ENCODE measurements around the gene UTP20. TPM values are rescaled to one million over a fixed set of nuclear protein-coding genes. Genes with fewer than 3 reads are reported as not detected.
"Not testable (repeated sequence)": the region's sequence is repeated elsewhere in the genome, so short reads cannot be mapped to it uniquely, and the experiment has no call there.

UTP20 gene
- total RNA-seq, 1 donor from 2014 or later: 16.3 TPM

DNA sequence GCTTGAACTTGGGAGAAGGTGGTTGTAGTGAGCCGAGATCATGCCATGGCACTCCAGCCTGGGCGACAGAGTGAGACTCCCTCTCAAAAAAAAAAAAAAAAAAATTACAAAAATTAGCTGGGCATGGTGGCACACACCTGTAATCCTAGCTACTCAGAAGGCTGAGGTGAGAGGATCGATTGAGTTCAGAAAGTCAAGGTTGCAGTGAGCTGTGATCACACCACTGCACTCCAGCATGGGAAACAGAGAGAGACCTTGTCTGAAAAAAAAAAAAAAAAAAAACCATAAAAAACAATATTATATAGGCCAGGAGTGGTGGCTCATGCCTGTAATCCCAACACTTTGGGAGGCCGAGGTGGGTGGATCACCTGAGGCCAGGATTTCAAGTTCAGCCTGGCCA, 142.2 kb downstream of the UTP20 start:
- not testable (repeated sequence) for FAIRE-seq; DNase-seq (ENCODE audit: low spot score in 2 of 2)

DNA sequence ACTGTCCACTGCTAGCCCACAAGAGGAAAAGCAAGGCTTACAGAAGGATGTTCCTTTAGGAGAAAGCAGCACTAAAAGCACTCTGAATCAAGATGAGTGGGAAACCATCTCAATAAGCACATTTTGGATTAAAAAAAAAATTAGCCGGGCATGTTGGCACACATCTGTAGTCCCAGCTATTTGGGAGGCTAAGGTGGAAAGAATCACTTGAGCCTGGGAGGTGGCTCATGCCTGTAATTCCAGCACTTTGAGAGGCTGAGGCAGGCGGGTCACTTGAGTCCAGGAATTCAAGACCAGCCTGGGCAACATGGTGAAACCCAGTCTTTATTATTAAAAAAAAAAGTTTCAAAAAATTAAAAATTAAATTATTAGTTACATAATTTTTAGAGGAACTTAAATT, 144.7 kb downstream of the UTP20 start:
- FAIRE-seq: no peak
- no peak for DNase-seq (ENCODE audit: low spot score in 2 of 2)

DNA sequence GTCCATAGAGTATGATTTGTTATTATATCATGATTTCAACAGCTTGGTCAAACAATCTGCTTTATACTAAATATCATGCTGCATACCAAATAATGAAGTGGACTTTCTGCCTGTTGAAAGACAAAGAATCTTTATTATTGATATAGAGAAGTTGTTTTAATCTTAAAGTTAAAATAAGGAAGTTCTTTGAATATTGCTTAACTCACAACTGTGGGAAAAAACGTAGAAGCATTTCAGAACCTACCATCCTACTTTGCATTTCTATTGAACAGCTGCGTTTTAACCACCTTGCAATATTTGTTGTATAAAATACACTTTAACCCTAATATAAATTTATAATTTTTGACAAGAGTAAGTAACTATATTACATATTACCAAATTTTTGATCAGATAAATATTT, 150.6 kb downstream of the UTP20 start:
- no peak for FAIRE-seq
- DNase-seq (ENCODE audit: low spot score in 2 of 2): no peak

DNA sequence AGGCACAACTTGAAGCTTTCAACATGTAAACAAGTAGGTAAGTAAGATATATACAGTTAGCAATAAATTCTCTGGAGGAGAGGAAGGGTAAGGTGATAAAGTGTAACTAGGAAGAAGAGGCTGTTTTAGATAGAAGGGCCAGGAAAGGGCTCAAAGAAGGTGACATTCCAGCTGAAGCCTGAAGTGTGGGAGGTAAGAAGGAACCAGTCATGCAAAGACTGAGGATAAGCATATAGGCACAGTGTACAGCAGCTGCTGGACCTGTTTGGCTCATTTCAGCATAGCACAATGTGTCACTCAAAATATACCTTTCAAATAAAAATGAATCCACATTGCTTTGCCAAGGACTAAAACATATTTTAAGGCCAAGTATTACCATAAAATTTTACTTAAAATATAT, 156.2 kb downstream of the UTP20 start:
- no peak for DNase-seq (ENCODE audit: low spot score in 2 of 2)
- FAIRE-seq: no peak

Small RNAs within 50 kb of the gene (small RNA-seq; reads per million reads assigned to genes)
- gene RNU6-1068P: not detected
- gene RPS27P23: not detected

Other genes starting within 250 kb of the UTP20 start
- 3.3 TPM for gene SLC5A8, start 69.9 kb upstream of the UTP20 start, total RNA-seq
- gene ARL1, start 127.7 kb downstream of the UTP20 start, total RNA-seq: 37.1 TPM
- gene SPIC, start 195.2 kb downstream of the UTP20 start, total RNA-seq: not detected

Data from frontal cortex (tissue), 4 donors.